RWPE2 (cell line): Measurements from ENCODE around the gene ARCN1.

ENCODE experiments used
- ATAC-seq: fragments of 200-7000 bp; cut with Tn5 transposase; 3 replicates; pipeline ENCODE4 v1.9.1; 2021; ENCODE audit warnings: low read depth
- DNase-seq: peaks from one replicate; pipeline ENCODE4 v3.0.0-alpha.2; 2020; ENCODE audit warnings: low spot score
- H3K27ac ChIP-seq: fragments of 450-650 bp; 2 replicates; pipeline ENCODE4 v1.5.1; 2017; ENCODE audit warnings: mild to moderate bottlenecking; ENCODE audit not compliant: poor library complexity, severe bottlenecking
- H3K27me3 ChIP-seq: fragments of 250-450 bp; sonication (Bioruptor Pico); 2 replicates; pipeline ENCODE4 v1.5.1; 2021; ENCODE audit warnings: mild to moderate bottlenecking, moderate library complexity; ENCODE audit not compliant: insufficient read depth, poor library complexity, severe bottlenecking
- H3K36me3 ChIP-seq: fragments of 250-450 bp; sonication (Bioruptor Pico); 2 replicates; pipeline ENCODE4 v1.5.1; 2020; ENCODE audit warnings: low read depth, mild to moderate bottlenecking, moderate library complexity
- H3K4me1 ChIP-seq: fragments of 250-450 bp; sonication (Bioruptor Pico); 2 replicates; pipeline ENCODE4 v1.5.1; 2021; ENCODE audit warnings: mild to moderate bottlenecking, moderate library complexity; ENCODE audit not compliant: insufficient read depth, poor library complexity, severe bottlenecking
- H3K4me3 ChIP-seq: fragments of 250-450 bp; sonication (Bioruptor Pico); 2 replicates; pipeline ENCODE4 v1.5.1; 2021; ENCODE audit warnings: mild to moderate bottlenecking, moderate library complexity; ENCODE audit not compliant: severe bottlenecking
- H3K9me3 ChIP-seq: fragments of 250-450 bp; sonication (Bioruptor Pico); 2 replicates; pipeline ENCODE4 v1.5.1; 2021; ENCODE audit warnings: mild to moderate bottlenecking, moderate library complexity; ENCODE audit not compliant: severe bottlenecking
- TF ChIP-seq, protein P1 (sequence below): fragments of 450-650 bp; IDR thresholded peaks from one replicate; pipeline ENCODE4 v1.5.1; 2017; ENCODE audit warnings: mild to moderate bottlenecking, moderate library complexity; ENCODE audit not compliant: poor library complexity, severe bottlenecking

The ARCN1 gene

DNA sequence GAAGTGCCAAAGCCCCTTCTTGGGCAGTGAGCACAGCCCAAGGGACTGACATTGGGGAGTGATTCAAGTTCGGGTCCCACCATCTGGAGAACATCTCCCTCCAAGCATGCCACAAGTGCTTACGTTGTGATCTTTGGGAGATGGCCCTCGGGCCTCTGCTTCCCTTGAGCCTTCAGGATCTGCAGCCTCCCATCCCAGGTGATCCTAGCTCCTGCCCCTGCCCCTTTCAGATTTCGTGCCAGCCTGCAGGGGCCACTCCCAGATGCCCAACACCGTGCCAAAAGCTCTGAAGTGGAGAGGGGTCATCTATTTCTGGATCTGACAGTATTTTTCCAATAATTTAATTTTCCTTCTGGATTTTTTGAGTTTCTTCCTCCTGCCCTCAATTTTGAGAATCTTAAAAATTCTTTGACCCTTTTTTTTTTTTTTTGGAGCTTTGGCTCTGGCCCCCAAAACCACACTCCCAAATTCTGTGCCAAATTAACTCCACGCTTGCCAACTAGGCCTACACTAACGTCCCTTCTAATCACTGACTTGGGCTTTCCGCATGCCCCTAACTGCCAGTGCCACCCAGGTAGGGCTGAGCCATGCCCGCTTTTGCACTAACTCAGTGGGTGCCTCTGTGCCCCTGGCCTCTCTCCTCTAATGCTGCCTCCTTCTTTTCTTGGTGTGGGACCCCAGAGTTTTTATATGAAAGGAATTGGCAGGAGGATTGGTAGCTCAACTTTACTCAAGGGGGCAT lies 60.5 kb downstream of the ARCN1 start:
- DNase-seq (no peak), ATAC-seq (no peak)
- no peaks in the 10 kb centered on the region for H3K27me3 ChIP-seq
- H3K27ac ChIP-seq, result peak overlapping the region; percentile 37
- TF ChIP-seq, protein P1, sequence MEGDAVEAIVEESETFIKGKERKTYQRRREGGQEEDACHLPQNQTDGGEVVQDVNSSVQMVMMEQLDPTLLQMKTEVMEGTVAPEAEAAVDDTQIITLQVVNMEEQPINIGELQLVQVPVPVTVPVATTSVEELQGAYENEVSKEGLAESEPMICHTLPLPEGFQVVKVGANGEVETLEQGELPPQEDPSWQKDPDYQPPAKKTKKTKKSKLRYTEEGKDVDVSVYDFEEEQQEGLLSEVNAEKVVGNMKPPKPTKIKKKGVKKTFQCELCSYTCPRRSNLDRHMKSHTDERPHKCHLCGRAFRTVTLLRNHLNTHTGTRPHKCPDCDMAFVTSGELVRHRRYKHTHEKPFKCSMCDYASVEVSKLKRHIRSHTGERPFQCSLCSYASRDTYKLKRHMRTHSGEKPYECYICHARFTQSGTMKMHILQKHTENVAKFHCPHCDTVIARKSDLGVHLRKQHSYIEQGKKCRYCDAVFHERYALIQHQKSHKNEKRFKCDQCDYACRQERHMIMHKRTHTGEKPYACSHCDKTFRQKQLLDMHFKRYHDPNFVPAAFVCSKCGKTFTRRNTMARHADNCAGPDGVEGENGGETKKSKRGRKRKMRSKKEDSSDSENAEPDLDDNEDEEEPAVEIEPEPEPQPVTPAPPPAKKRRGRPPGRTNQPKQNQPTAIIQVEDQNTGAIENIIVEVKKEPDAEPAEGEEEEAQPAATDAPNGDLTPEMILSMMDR, result no peak
- H3K4me3 ChIP-seq, result no peak overlapping the region
- peaks cover 80% of the 10 kb centered on the region for H3K36me3 ChIP-seq
- no peaks in the 10 kb centered on the region for H3K9me3 ChIP-seq
- H3K4me1 ChIP-seq, result peaks cover 18% of the 10 kb centered on the region

DNA sequence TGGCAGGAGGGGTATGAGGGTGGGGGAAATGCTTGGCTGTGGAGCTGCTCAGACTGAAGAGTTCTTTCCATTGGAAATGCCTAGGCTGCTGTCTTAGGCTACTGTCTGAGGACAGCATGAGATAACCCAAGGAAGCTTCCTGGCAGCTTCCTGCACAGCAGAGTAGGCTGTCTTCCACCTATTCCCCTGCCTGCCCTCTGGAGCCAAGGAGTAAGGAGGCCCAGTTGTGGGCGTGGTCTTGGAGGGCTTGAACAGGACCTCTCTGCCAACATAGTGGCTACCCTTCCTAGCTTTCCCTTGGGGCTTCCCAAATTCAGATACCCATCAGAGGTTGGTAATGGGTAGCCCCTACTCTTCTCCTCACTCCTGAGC lies 61.1 kb downstream of the ARCN1 start:
- no peak overlapping the region for H3K4me3 ChIP-seq
- no peak for DNase-seq
- H3K27me3 ChIP-seq, result no peaks in the 10 kb centered on the region
- no peak for ATAC-seq
- H3K9me3 ChIP-seq, result no peaks in the 10 kb centered on the region
- H3K27ac ChIP-seq, result peak overlapping the region; percentile 37
- H3K36me3 ChIP-seq, result peaks cover 80% of the 10 kb centered on the region
- TF ChIP-seq, protein P1, result no peak
- H3K4me1 ChIP-seq, result peaks cover 18% of the 10 kb centered on the region

DNA sequence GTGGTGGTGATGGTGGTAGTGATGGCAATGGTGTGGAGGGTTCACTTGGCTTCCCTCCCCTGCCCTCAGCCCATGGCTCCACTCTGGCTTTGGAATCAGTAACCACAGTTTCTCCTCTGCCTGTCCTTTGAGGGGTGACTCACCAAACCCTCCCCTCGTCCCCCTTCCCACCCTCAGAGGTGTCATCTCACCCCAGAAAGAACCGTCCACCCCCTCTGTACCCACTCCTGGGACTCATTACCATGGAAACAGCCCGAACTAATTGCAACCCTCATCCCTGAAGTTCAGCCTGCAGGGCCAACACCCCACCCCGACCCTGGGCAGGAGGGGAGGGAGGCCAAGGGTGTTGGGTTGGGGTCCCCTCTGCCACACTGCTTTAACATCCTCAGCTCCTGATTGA lies 61.8 kb downstream of the ARCN1 start:
- Histone ChIP-seq H3K27ac (peak overlapping the region; percentile 37), H3K27me3 (no peaks in the 10 kb centered on the region), H3K4me1 (peaks cover 18% of the 10 kb centered on the region), H3K36me3 (peaks cover 80% of the 10 kb centered on the region), H3K4me3 (no peak overlapping the region), H3K9me3 (no peaks in the 10 kb centered on the region)
- ATAC-seq (no peak; the same call in 2 of the 3 replicates), DNase-seq (no peak)
- TF ChIP-seq, protein P1, result no peak

- peak overlapping the region; percentile 37 for H3K27ac ChIP-seq
- H3K36me3 ChIP-seq, result peaks cover 78% of the 10 kb centered on the region
- no peak for DNase-seq
- H3K27me3 ChIP-seq, result no peaks in the 10 kb centered on the region
- TF ChIP-seq, protein P1, result no peak
- H3K4me1 ChIP-seq, result peaks cover 15% of the 10 kb centered on the region
- H3K9me3 ChIP-seq, result no peaks in the 10 kb centered on the region
- peak; percentile 77 for ATAC-seq
- no peak overlapping the region for H3K4me3 ChIP-seq
Measured at GRCh38 chr11:118634431-118635236, 62.4 kb downstream of the ARCN1 start.

DNA sequence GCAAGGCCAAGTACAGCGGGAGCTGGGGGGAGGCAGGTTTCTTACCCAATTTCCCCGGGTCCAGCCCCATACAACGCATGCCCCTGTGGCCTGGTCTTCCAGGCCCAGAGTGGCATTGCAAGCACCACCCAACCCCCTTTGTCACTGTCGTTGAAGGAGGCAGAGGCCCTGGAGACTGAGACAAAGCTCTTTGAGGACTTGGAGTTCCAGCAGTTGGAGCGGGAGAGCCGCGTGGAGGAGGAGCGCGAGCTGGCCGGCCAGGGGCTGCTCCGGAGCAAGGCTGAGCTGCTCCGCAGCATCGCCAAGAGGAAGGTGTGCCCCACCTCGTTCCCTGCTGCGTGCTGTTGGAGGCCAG lies 63.0 kb downstream of the ARCN1 start:
- no peak for DNase-seq
- Histone ChIP-seq H3K4me1 (peaks cover 14% of the 10 kb centered on the region), H3K9me3 (no peaks in the 10 kb centered on the region), H3K27me3 (no peaks in the 10 kb centered on the region), H3K36me3 (peaks cover 84% of the 10 kb centered on the region), H3K27ac (peak overlapping the region; percentile 37), H3K4me3 (no peak overlapping the region)
- no peak for ATAC-seq
- TF ChIP-seq, protein P1, result no peak
